ENCODE data around the gene FBXL16.

DNA sequence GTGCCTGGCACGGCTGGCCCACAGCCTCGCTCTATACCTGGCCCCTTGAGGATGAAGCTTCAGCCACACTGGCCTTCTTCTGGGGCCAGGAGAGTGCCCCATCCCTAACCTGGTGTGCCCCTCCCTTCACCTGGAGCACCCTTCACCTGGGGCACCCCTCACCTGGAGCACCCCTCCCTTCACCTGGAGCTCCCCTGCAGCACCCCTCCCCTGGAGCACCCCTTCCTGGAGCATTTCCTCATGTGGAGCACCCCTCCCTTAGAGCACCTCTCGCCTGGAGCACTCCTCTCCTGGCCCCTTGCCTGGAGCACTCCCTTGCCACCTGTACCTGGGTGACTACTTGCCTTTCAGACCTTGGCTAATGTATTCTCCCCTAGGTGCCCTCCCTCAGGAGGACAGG, 2.4 kb upstream of the FBXL16 start:
- no peak for TF ChIP-seq POLR2A (IDR thresholded peaks at IDR 0.05; ENCODE audit: extremely low read depth, insufficient read length)
- TF ChIP-seq, protein P1, sequence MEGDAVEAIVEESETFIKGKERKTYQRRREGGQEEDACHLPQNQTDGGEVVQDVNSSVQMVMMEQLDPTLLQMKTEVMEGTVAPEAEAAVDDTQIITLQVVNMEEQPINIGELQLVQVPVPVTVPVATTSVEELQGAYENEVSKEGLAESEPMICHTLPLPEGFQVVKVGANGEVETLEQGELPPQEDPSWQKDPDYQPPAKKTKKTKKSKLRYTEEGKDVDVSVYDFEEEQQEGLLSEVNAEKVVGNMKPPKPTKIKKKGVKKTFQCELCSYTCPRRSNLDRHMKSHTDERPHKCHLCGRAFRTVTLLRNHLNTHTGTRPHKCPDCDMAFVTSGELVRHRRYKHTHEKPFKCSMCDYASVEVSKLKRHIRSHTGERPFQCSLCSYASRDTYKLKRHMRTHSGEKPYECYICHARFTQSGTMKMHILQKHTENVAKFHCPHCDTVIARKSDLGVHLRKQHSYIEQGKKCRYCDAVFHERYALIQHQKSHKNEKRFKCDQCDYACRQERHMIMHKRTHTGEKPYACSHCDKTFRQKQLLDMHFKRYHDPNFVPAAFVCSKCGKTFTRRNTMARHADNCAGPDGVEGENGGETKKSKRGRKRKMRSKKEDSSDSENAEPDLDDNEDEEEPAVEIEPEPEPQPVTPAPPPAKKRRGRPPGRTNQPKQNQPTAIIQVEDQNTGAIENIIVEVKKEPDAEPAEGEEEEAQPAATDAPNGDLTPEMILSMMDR (IDR thresholded peaks at IDR 0.05; ENCODE audit: low read depth, low read length): no peak
